Measurements from ENCODE around the gene NGLY1.
A peak's percentile ranks its signal among the peaks of the same experiment; 100 is the strongest.

NGLY1 gene

DNA sequence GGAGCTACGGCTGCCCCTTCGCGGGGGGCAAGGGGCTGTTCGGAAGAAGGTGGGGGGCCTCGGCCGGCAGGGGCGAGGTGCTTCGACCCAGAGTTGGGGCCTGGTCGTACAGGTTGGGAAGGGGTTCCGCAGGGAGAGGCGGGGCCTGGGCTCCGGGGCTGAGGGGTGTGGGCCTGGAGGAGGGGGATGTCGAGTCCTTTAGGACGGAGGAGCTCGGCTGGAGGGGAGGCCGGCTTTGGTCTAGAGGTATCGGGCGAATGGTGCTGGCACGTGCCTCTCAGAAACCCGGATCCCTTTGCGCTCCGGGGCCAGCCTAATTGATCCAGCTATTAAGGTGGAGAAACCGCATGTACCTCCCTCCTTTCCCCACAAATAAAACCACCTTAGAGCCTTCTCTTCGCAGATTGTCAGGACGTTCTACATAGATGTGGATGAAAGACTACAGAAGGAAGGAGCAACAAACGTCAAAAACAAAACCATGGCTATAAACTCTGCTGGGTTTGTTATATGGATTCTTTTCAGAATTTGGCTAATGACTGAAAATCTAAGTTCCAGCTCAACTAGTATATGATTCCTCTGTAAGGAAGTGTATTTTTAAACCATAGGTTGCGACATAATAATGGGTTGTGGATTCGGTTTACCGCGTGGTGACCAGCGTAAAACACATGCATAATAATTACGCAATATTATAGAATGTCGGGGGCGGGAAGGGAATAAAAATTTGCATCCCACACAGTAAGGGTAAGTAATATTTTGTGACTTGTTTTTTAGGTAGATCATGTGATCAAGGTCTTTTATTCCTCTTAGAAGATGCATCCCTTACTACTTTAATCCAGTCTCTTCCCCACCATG lies 644 bp upstream of the NGLY1 start:
- peak; percentile 10 for DNase-seq (ENCODE audit: low spot score)

DNA sequence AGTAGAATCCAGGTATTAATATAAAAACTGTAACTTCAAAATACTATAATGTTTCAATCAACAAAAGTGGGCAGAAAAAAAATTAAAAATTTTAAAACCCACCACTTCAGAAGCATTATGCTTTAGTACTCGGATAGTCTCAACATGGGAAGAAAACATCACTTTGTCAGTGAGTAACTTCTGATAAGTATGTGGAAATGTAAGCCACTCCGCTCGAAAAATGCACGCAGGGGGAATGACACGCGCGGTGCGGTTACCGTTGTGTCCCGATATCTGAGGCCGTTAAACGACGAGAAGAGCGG lies 656 bp downstream of the NGLY1 start:
- no peak for DNase-seq (ENCODE audit: low spot score)

DNA sequence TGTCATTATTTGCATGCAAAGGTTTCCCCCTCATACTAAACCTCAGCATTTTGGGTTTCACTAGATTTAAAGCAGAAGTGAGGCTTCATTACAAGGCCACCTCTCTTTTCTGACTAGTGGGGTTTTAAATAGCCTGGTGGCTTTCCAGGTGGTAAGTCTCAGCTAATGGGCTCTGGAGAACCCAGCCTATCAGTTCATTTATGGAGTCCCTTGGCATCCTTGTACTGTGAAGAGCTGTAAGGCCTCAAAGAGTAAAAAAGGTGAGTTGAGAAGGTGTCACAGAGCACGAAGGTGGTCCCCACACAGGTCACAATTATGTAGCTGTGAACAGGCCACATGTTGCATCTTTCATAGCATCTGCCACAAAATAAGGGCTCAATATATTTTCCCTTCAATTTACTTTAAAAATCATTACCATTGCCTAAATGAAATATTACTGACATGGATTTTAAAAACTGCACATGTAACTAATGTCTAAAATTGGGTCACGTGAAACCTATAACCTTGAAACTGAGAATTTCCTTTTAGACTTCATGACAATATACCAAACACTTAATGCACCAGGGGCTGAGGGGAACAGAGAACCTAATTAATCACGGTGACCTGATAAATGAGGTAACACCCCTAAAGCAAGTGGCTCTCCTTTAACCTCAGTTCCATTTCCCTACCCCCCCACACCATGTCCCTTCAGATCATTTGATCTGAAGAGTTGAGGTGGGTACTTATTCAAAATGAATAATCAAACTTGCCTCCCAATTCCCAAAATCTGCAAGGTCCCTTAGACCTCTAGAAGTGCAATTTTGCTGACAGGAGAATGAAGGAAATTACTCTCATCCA lies 1.3 kb downstream of the NGLY1 start:
- no peak for DNase-seq (ENCODE audit: low spot score)

GRCh38 chr3:25781145-25781757 lies 2.0 kb downstream of the NGLY1 start:
- DNase-seq (ENCODE audit: low spot score), result no peak

DNA sequence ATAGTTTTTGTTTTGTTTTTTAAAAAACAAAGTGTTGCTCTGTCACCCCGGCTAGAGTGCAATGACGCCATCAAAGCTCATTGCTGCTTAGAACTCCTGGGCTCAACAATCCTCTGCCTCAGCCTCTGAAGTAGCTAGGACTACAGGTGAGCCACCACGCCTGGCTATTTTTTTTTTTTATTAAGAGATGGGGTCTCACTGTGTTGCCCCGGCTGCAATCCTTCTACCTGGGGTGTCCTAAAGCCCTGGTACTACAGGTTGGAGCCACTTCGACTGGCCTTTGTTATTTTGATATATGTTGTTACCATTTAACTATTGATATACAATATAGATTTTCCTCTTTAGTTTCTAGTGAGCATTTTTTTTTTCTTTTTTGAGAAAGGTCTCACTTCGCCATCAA lies 2.6 kb downstream of the NGLY1 start:
- DNase-seq (ENCODE audit: low spot score), result no peak

- DNase-seq (ENCODE audit: low spot score), result no peak
Measured at GRCh38 chr3:25775936-25776335, 7.3 kb downstream of the NGLY1 start.

DNA sequence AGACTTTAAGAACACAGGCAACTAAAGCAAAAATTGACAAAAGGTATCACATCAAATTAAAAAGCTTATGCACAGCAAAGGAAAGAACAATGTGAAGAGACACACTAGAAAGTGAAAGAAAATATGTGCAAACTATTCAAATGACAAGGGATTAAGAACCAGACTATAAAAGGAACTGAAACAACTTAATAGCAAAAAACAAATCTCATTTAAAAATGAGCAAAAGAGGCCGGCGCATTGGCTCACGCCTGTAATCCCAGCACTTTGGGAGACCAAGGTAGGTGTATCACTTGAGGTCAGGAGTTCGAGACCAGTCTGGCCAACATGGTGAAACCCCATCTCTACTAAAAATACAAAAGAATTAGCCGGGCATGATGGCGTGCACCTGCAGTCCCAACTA lies 14.4 kb downstream of the NGLY1 start:
- DNase-seq (ENCODE audit: low spot score), result no peak

DNA sequence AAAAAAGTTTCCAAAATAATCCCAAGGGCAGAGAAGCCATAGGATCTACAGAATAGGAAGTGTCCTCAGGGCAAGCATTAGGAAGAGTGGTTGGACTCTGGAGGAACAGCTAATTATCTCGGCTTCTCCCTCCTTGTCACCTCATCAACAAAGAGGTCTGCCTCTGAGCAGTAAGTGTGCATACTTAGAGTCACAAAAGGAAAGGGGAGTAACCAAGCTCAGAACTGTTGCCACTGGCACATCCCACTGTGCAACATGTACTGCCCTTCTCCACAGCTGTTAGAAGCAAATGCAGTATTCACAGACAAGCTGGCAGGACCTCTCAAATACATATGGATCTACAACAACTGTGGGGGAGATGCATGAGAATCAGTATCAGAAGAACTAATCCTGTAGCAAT lies 31.5 kb downstream of the NGLY1 start:
- DNase-seq (ENCODE audit: low spot score), result no peak

DNA sequence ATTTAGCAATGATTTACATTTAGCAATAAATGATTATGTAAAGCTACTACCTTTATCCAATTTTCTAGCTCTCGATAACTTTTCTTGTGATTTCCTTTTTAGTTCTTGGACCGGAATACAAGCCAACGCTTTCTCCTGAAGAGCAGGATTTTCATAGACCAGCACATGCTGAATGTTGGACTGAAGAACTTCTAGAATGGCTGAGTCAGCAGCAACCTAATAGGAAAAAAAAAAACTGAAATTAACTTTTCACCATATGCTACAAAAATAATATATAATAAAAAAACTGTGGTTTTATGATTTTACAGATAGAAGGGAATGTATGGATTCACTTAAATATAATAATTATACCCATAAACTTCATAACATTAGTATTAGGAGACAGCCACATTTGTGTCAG lies 32.2 kb downstream of the NGLY1 start:
- no peak for DNase-seq (ENCODE audit: low spot score)

GRCh38 chr3:25749031-25749581 lies 34.1 kb downstream of the NGLY1 start:
- no peak for DNase-seq (ENCODE audit: low spot score)

DNA sequence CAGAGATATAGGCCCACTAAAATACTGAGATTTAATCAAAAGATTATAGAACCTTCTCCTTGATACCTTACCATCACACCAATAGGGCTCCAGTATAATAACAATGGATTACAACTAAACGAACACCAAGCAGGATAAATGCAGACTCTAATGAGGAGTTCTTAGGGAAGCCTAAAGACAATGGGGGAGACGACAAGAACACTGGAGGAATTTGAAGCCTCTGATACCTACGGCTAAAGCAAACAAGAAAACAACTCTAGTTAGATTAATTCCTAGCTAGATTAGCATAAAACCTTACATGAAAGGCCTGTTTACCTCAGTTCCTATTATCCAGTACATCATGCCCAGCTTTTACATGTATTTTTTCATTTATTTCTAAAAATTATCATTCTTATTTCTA lies 35.1 kb downstream of the NGLY1 start:
- no peak for DNase-seq (ENCODE audit: low spot score)

- DNase-seq (ENCODE audit: low spot score), result no peak
Measured at GRCh38 chr3:25747033-25747432, 36.2 kb downstream of the NGLY1 start.

- DNase-seq (ENCODE audit: low spot score), result no peak
Measured at GRCh38 chr3:25744470-25744869, 38.8 kb downstream of the NGLY1 start.

GRCh38 chr3:25728101-25728500 lies 55.1 kb downstream of the NGLY1 start:
- no peak for DNase-seq (ENCODE audit: low spot score)

GRCh38 chr3:25727316-25727715 lies 55.9 kb downstream of the NGLY1 start:
- DNase-seq (ENCODE audit: low spot score), result no peak

- DNase-seq (ENCODE audit: low spot score), result no peak
Measured at GRCh38 chr3:25725810-25726209, 57.4 kb downstream of the NGLY1 start.

GRCh38 chr3:25724948-25725645 lies 58.1 kb downstream of the NGLY1 start:
- no peak for DNase-seq (ENCODE audit: low spot score)

GRCh38 chr3:25723802-25724201 lies 59.4 kb downstream of the NGLY1 start:
- no peak for DNase-seq (ENCODE audit: low spot score)

- no peak for DNase-seq (ENCODE audit: low spot score)
Measured at GRCh38 chr3:25719321-25719720, 63.9 kb downstream of the NGLY1 start.

DNA sequence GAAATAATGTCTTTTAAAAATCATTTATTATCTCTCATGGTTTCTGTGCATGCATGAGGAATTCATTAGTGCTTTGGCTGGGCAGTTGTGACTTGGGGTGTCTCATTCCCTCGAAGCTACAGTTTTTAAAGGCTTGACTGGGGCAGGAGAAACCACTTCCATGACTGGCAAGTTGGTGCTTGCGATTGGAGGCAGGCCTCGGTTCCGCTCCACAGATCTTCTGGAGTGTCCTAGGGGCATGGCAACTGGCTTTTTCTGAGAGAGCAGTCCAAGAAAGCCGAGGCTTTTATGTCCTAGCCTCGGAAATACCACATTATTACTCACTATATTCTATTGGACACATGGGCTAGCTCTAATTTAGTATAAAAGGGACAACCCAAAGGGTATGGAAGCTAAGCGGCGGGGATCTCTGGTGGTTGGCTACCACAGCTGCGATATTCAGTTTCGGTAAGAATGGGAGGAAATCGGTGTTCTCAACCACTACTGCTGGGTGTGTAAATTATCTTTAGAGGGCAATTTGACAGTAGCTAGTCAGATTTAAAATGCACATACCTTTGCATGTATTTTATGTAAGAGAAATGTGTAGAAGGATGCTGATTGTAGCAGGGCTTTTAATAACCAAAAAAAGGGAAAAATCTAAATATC lies 69.8 kb downstream of the NGLY1 start:
- peak; percentile 12 for DNase-seq (ENCODE audit: low spot score)

- DNase-seq (ENCODE audit: low spot score), result no peak
Measured at GRCh38 chr3:25711090-25711489, 72.2 kb downstream of the NGLY1 start.

DNA sequence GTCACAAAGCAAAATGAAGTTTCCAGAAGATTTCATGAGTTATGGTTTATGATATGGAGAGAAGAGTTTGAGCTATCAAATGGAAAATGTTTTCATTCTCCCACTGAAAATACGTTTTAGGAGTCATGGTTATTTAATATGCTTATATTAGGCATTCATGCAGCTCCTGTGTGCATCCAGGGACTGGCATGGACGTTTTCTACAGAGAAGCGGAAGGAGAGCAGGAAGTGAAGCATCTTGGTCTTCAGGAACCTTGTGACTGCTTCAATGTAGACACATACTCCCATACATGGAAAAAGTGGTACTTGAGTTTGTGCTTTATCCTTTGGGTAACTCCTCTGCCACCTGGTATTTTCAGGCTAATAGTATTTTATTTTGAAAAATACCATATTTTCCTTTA lies 75.2 kb downstream of the NGLY1 start:
- no peak for DNase-seq (ENCODE audit: low spot score)
